Measurements from ENCODE around the gene EVA1A.

DNA sequence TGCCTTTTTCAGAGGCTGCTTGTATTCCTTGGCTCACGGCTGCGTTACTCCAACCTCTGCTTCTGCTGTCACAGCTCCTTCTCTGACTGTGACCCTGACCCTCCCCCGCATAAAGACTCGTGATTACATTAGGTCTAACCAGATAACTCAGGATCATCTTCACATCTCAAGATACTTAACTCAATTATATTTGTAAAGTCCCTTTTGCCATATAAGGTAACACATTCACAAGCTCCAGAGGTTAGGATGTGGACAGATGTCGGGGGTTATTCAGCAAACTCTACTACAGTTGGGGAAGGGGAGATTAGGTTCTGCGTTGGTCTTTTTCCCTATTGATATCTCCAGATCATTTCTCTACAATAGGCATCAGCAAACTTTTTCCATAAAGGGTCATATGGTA lies 76.9 kb downstream of the EVA1A start:
- TF ChIP-seq CTCF (IDR thresholded peaks at IDR 0.05; ENCODE audit: borderline replicate concordance, extremely low read depth, low read length, poor library complexity, severe bottlenecking), result no peak
- TF ChIP-seq EZH2 (IDR thresholded peaks at IDR 0.05; ENCODE audit: borderline replicate concordance, low read depth, low read length, severe bottlenecking), result no peak
